ENCODE measurements around the gene UVRAG.

GRCh38 chr11:75944515-75944914, 129.5 kb downstream of the UVRAG start:
- no peak for TF ChIP-seq CTCF (IDR thresholded peaks at IDR 0.05)
- no peak for TF ChIP-seq EZH2 (IDR thresholded peaks at IDR 0.05; ENCODE audit: borderline replicate concordance, insufficient read depth, low read depth, low read length, poor library complexity, severe bottlenecking)
